HepG2 (cell line): ENCODE results near the gene OCLN. TPM values are rescaled to one million over a fixed set of nuclear protein-coding genes. Genes with fewer than 3 reads are reported as not detected.

ENCODE experiments used
- ATAC-seq: fragments of 200-7000 bp; cut with Tn5 transposase; 3 replicates; pipeline ENCODE4 v1.9.1; 2020; ENCODE audit warnings: mild to moderate bottlenecking, moderate library complexity
- BruUV-seq: library from RNA; stranded (reverse); fragments of 400-500 nt; replicated peaks from 2 replicates; lab custom pipeline; 2021; lab: Mats Ljungman, UMichigan
- CTCF ChIA-PET: fragments of 300-600 bp; formaldehyde crosslinking; extraction: SDS; loops from one replicate; lab custom pipeline; 2021; ENCODE audit warnings: low total read pairs, inconsistent platforms, low intra/inter-chr PET ratio; lab: Yijun Ruan, JAX
- POLR2A ChIA-PET: fragments of 350-600 bp; sonication (Branson Sonifier 250); formaldehyde crosslinking; loops from one replicate; lab custom pipeline; 2020; ENCODE audit warnings: antibody characterized with exemption, inconsistent platforms; lab: Yijun Ruan, JAX
- DNase-seq: peaks from one replicate; pipeline ENCODE4 v3.0.0-alpha.2; 2015; ENCODE audit warnings: low spot score
- FAIRE-seq: peaks from 3 replicates; lab custom pipeline; 2011; peaks lifted over from hg19 to GRCh38; lab: Jason Lieb, UNC
- H2AFZ ChIP-seq: one replicate; pipeline ENCODE4 v1.6.1; 2011; ENCODE audit warnings: low read length, inconsistent platforms
- H3K27ac ChIP-seq: fragments of 300-600 bp; 3 replicates; pipeline ENCODE4 v1.8.0; 2011; ENCODE audit warnings: mixed run types, mild to moderate bottlenecking, mixed read lengths, low read length, inconsistent platforms; ENCODE audit not compliant: insufficient read depth; ENCODE audit errors: extremely low read length
- H3K27me3 ChIP-seq, 2 experiments: fragments of 200-600 bp in 1 of 2; 2 replicates in 1 of 2; 3 replicates in 1 of 2; pipeline versions ENCODE4 v1.6.0 to v1.8.0; 2011; ENCODE audit warnings: low read length in 2 of 2, mild to moderate bottlenecking in 2 of 2, moderate library complexity in 2 of 2, inconsistent platforms in 1 of 2; ENCODE audit not compliant: insufficient read depth in 2 of 2, control insufficient read depth in 1 of 2
- H3K36me3 ChIP-seq, 2 experiments: fragments of 200-600 bp in 1 of 2; replicated peaks in 1 of 2; 2 replicates in 1 of 2; 3 replicates in 1 of 2; pipeline versions ENCODE4 v1.5.1 to v1.8.0; 2011; ENCODE audit warnings: low read length in 2 of 2, inconsistent platforms in 1 of 2; ENCODE audit not compliant: insufficient read depth in 2 of 2, control insufficient read depth in 1 of 2
- H3K4me1 ChIP-seq: 2 replicates; pipeline ENCODE4 v1.5.1; 2012; ENCODE audit warnings: low read length, inconsistent platforms; ENCODE audit not compliant: insufficient read depth
- H3K4me2 ChIP-seq: 2 replicates; pipeline ENCODE4 v1.6.0; 2011; ENCODE audit warnings: low read depth, low read length, inconsistent platforms
- H3K4me3 ChIP-seq, 3 experiments: fragments of 200-600 bp in 1 of 3; sonication (generic), shearing (Covaris generic) in 1 of 3; replicated peaks in 1 of 3; 2 replicates each; pipeline ENCODE4 v1.5.1; 2011 to 2016; ENCODE audit warnings: low read length in 3 of 3, inconsistent platforms in 2 of 3, low read depth in 2 of 3, mild to moderate bottlenecking in 2 of 3, control low read depth in 1 of 3, mixed read lengths in 1 of 3; ENCODE audit not compliant: insufficient read depth in 1 of 3
- H3K79me2 ChIP-seq: one replicate; pipeline ENCODE4 v1.6.1; 2011; ENCODE audit warnings: low read length, inconsistent platforms; ENCODE audit not compliant: insufficient read depth
- H3K9ac ChIP-seq: 2 replicates; pipeline ENCODE4 v1.6.0; 2011; ENCODE audit warnings: mild to moderate bottlenecking, low read depth, low read length, inconsistent platforms; ENCODE audit not compliant: insufficient read depth
- H3K9me3 ChIP-seq: 2 replicates; pipeline ENCODE4 v1.5.1; 2012; ENCODE audit warnings: mild to moderate bottlenecking, low read length
- H4K20me1 ChIP-seq: 2 replicates; pipeline ENCODE4 v1.6.0; 2011; ENCODE audit warnings: inconsistent platforms, mild to moderate bottlenecking, low read length, moderate library complexity; ENCODE audit not compliant: insufficient read depth
- ATAD3A ChIP-seq: sonication (generic); formaldehyde crosslinking; IDR thresholded peaks from 2 replicates; pipeline ENCODE4 v1.4.0; 2020; ENCODE audit warnings: missing genetic modification reagents
- CC2D1A ChIP-seq: sonication (generic); formaldehyde crosslinking; IDR thresholded peaks from 2 replicates; pipeline ENCODE4 v1.8.1; 2023; ENCODE audit warnings: mild to moderate bottlenecking, missing genetic modification reagents
- CHCHD3 ChIP-seq: sonication (generic); formaldehyde crosslinking; IDR thresholded peaks from 2 replicates; pipeline ENCODE4 v1.8.0; 2022; ENCODE audit warnings: mild to moderate bottlenecking, missing genetic modification reagents, moderate library complexity
- ESRRA ChIP-seq: sonication (generic); formaldehyde crosslinking; IDR thresholded peaks from 2 replicates; pipeline ENCODE4 v1.5.1; 2020; ENCODE audit warnings: mild to moderate bottlenecking, low read depth, missing genetic modification reagents
- HOXA3 ChIP-seq: sonication (generic); formaldehyde crosslinking; IDR thresholded peaks from 2 replicates; pipeline ENCODE4 v1.5.0; 2020; ENCODE audit warnings: missing genetic modification reagents
- IRX3 ChIP-seq: sonication (generic); formaldehyde crosslinking; IDR thresholded peaks from 2 replicates; pipeline ENCODE4 v1.8.1; 2023; ENCODE audit warnings: mild to moderate bottlenecking, low read depth, missing genetic modification reagents, borderline replicate concordance
- MYC ChIP-seq: sonication (generic); formaldehyde crosslinking; IDR thresholded peaks from 2 replicates; pipeline ENCODE4 v1.9.0; 2021; ENCODE audit warnings: missing genetic modification reagents, borderline replicate concordance
- YY1 ChIP-seq: IDR thresholded peaks from 2 replicates; pipeline ENCODE4 v1.6.1; 2011; ENCODE audit warnings: low read length, low read depth, moderate library complexity, mild to moderate bottlenecking; ENCODE audit not compliant: insufficient read depth, insufficient replicate concordance
- ZFP62 ChIP-seq: sonication (generic); formaldehyde crosslinking; IDR thresholded peaks from 2 replicates; pipeline ENCODE4 v1.4.0; 2020; ENCODE audit warnings: missing genetic modification reagents
- ZFP90 ChIP-seq: sonication (generic); formaldehyde crosslinking; IDR thresholded peaks from 2 replicates; pipeline ENCODE4 v1.8.0; 2022; ENCODE audit warnings: missing genetic modification reagents, mild to moderate bottlenecking, inconsistent platforms, borderline replicate concordance
- ZNF17 ChIP-seq: sonication (generic); formaldehyde crosslinking; IDR thresholded peaks from 2 replicates; pipeline ENCODE4 v1.5.0; 2020; ENCODE audit warnings: mild to moderate bottlenecking, missing genetic modification reagents
- ZNF788 ChIP-seq: sonication (generic); formaldehyde crosslinking; IDR thresholded peaks from 2 replicates; pipeline ENCODE4 v1.5.0; 2020; ENCODE audit warnings: mild to moderate bottlenecking, missing genetic modification reagents, borderline replicate concordance
- WGBS: methylation state at CpG from one replicate; pipeline ENCODE4 v1.1.6; 2017; ENCODE audit warnings: low lambda C conversion rate; 5-methylcytosine and 5-hydroxymethylcytosine counted together
- in situ Hi-C: cut with HindIII; loops from 2 replicates; pipeline ENCODE4 v1.10.0; 2017; ENCODE audit warnings: low pct_unique_long_range_greater_than_20kb; ENCODE audit not compliant: extremely low pct_ligation_motif_present
- intact Hi-C: fragments of 100-400 bp; cut with micrococcal nuclease; formaldehyde crosslinking; loops from one replicate; pipeline ENCODE4 v1.10.0; 2022; ENCODE audit not compliant: unreplicated experiment
- polyA plus RNA-seq, 8 experiments: library from polyadenylated mRNA; depleted of rRNA in 3 of 8; stranded (reverse) in 7 of 8; unstranded in 1 of 8; fragments of >200 nt; fragmentation: Illumina TruSeq in 4 of 8; extraction: Trizol in 4 of 8; gene quantifications; 2 replicates each; pipeline versions ENCODE4 v1.2.1 to v1.2.3, GENCODE V29; 2011 to 2016; ENCODE audit warnings: low read depth in 4 of 8, missing spikeins in 1 of 8, mixed read lengths in 1 of 8; ENCODE audit not compliant: insufficient read depth in 1 of 8
- total RNA-seq, 5 experiments: library from RNA; depleted of rRNA; stranded (reverse); fragments of >200 nt; fragmentation: Illumina TruSeq; extraction: Trizol; gene quantifications; 2 replicates each; pipeline ENCODE4 v1.2.3, GENCODE V29; 2016; ENCODE audit warnings: low read depth in 1 of 5
- TF ChIP-seq, protein P1 (sequence below), 2 experiments: sonication (generic) in 1 of 2; formaldehyde crosslinking in 1 of 2; IDR thresholded peaks; 2 replicates each; pipeline versions ENCODE4 v1.4.0 to v1.6.1; 2018 to 2020; ENCODE audit warnings: missing genetic modification reagents in 2 of 2, borderline replicate concordance in 1 of 2, low read depth in 1 of 2, mild to moderate bottlenecking in 1 of 2, missing biosample characterization in 1 of 2
- TF ChIP-seq, protein P2 (sequence below): sonication (generic); formaldehyde crosslinking; IDR thresholded peaks from 2 replicates; pipeline ENCODE4 v1.5.0; 2020; ENCODE audit warnings: missing genetic modification reagents
- TF ChIP-seq, protein P3 (sequence below): sonication (generic); formaldehyde crosslinking; IDR thresholded peaks from 2 replicates; pipeline ENCODE4 v1.5.1; 2020; ENCODE audit warnings: missing genetic modification reagents, mild to moderate bottlenecking, borderline replicate concordance
- TF ChIP-seq, protein P4 (sequence below): sonication (generic); formaldehyde crosslinking; IDR thresholded peaks from 2 replicates; pipeline ENCODE4 v1.5.0; 2020; ENCODE audit warnings: missing genetic modification reagents, mild to moderate bottlenecking, borderline replicate concordance

The OCLN gene
- total and polyA plus RNA-seq, 2 of the 13 experiments (the other 11 are each of a cell fraction or from before 2014, with no cell fraction given), result 24.1 to 34.8 TPM

DNA sequence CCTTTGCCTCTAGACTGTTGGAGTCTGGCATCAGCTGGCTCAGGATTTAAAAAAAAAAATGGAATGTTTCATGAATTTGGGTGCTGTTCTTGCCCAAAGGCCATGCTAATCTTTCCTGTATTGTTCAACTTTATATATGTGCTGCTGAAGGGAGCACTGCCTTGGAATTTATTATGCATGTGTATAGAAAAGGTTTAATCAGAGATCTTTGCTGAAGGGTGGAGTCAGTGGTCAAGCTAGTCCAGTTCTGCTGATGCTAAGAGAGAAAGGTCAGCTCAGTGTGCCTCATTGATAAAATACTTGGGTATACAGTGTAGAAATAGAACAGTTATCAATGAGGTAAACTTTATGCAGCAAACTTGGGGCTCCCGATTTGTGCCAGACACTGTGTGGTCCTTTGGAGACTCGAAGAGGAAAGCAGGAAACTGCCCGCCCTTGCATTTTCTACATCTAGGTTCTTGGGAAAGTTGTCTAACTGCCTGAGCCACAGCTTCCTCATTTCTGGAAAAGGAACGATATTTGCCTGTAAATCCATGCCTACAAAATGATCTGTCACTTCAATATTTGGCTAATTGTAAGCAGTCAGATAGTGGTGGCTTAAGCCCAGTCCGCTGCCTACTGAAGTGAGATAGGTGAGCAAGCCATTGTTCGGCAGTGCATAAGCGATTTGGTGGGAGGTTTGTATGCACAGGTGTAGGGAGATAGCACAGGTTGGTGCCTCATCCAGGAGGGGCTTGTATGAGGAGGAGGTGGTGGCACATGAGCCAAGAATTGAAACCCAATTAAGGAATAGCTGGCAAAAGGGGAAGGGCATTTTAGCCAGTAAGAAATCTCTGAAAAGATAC is 38.2 kb downstream of the OCLN start:
- DNase-seq (no peak), ATAC-seq (no peak), FAIRE-seq (no peak)
- Histone ChIP-seq H3K36me3 (peaks cover 0 to 14% of the 10 kb centered on the region in 2 experiments; a peak in 2 of 5 replicates), H2AFZ (no peak overlapping the region), H3K27ac (no peak overlapping the region), H3K4me1 (no peaks in the 10 kb centered on the region), H3K79me2 (no peaks in the 10 kb centered on the region), H4K20me1 (no peaks in the 10 kb centered on the region), H3K27me3 (no peaks in the 10 kb centered on the region), H3K4me3 (no peak overlapping the region), H3K9ac (no peak overlapping the region), H3K4me2 (no peak overlapping the region), H3K9me3 (no peaks in the 10 kb centered on the region)
- intact Hi-C loops, result no loop called here
- ChIA-PET CTCF (no interaction called here), POLR2A (no interaction called here)
- 98% methylated on average over 7 of the region's 7 CpGs for WGBS
- in situ Hi-C loops, result no loop called here
- BruUV-seq, result TSS peak; percentile 28
- TF ChIP-seq, protein P1, sequence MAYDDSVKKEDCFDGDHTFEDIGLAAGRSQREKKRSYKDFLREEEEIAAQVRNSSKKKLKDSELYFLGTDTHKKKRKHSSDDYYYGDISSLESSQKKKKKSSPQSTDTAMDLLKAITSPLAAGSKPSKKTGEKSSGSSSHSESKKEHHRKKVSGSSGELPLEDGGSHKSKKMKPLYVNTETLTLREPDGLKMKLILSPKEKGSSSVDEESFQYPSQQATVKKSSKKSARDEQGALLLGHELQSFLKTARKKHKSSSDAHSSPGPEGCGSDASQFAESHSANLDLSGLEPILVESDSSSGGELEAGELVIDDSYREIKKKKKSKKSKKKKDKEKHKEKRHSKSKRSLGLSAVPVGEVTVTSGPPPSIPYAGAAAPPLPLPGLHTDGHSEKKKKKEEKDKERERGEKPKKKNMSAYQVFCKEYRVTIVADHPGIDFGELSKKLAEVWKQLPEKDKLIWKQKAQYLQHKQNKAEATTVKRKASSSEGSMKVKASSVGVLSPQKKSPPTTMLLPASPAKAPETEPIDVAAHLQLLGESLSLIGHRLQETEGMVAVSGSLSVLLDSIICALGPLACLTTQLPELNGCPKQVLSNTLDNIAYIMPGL (CRISPR knock-in tag; IDR thresholded peaks at IDR 0.05; ENCODE audit: borderline replicate concordance in 1 of 2, low read depth in 1 of 2), result no peak
- TF ChIP-seq, protein P2, sequence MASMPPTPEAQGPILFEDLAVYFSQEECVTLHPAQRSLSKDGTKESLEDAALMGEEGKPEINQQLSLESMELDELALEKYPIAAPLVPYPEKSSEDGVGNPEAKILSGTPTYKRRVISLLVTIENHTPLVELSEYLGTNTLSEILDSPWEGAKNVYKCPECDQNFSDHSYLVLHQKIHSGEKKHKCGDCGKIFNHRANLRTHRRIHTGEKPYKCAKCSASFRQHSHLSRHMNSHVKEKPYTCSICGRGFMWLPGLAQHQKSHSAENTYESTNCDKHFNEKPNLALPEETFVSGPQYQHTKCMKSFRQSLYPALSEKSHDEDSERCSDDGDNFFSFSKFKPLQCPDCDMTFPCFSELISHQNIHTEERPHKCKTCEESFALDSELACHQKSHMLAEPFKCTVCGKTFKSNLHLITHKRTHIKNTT, result no peak
- TF ChIP-seq, protein P3, sequence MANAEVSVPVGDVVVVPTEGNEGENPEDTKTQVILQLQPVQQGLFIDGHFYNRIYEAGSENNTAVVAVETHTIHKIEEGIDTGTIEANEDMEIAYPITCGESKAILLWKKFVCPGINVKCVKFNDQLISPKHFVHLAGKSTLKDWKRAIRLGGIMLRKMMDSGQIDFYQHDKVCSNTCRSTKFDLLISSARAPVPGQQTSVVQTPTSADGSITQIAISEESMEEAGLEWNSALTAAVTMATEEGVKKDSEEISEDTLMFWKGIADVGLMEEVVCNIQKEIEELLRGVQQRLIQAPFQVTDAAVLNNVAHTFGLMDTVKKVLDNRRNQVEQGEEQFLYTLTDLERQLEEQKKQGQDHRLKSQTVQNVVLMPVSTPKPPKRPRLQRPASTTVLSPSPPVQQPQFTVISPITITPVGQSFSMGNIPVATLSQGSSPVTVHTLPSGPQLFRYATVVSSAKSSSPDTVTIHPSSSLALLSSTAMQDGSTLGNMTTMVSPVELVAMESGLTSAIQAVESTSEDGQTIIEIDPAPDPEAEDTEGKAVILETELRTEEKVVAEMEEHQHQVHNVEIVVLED (CRISPR knock-in tag), result no peak
- TF ChIP-seq ESRRA (CRISPR knock-in tag) (no peak), CC2D1A (CRISPR knock-in tag) (no peak), IRX3 (CRISPR knock-in tag) (no peak), ZNF17 (CRISPR knock-in tag) (no peak), YY1 (no peak), ZFP62 (CRISPR knock-in tag) (no peak), HOXA3 (CRISPR knock-in tag) (no peak), MYC (CRISPR knock-in tag) (no peak), ATAD3A (no peak), ZNF788 (no peak), CHCHD3 (CRISPR knock-in tag) (no peak), ZFP90 (CRISPR knock-in tag) (no peak)
- TF ChIP-seq, protein P4, sequence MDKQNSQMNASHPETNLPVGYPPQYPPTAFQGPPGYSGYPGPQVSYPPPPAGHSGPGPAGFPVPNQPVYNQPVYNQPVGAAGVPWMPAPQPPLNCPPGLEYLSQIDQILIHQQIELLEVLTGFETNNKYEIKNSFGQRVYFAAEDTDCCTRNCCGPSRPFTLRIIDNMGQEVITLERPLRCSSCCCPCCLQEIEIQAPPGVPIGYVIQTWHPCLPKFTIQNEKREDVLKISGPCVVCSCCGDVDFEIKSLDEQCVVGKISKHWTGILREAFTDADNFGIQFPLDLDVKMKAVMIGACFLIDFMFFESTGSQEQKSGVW, result no peak
